ENCODE data around the gene GART. TPM values are rescaled to one million over a fixed set of nuclear protein-coding genes. Genes with fewer than 3 reads are reported as not detected.
"Not testable (repeated sequence)": the region's sequence is repeated elsewhere in the genome, so short reads cannot be mapped to it uniquely, and the experiment has no call there.

The GART gene
- polyA plus RNA-seq, 3 donors: 65.9 to 71.0 (median 70.9) TPM

DNA sequence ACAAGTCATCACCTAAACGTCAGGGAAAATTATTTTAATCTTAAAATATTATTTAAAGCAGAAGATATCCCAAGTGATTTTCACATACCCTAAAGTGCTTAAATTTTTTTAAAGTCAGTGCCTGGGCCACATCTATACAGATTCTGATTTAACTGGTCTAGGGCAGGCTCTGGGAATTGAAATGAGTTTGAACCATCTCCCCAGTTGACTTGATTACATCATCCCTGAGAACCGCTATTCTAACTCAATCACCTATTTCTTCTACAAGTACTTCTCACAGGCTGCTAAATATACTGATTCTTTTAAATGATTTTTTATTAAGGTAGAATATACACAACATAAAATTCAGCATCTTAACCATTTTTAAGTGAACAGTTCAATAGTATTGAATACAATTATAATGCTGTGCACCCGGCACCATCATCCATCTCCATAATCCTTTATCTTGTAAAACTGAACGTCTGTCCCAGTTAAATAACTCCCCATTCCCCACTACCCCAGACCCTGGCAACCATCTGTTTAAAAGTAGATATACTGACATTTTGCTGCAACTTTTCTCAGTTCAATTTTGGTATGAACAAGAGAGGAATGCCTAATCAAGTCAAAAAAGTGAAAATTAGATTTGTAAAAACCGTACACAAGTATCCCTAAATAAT, 19.5 kb downstream of the GART start:
- DNase-seq (ENCODE audit: low read depth in 3 of 3, low spot score in 2 of 3): no peak

DNA sequence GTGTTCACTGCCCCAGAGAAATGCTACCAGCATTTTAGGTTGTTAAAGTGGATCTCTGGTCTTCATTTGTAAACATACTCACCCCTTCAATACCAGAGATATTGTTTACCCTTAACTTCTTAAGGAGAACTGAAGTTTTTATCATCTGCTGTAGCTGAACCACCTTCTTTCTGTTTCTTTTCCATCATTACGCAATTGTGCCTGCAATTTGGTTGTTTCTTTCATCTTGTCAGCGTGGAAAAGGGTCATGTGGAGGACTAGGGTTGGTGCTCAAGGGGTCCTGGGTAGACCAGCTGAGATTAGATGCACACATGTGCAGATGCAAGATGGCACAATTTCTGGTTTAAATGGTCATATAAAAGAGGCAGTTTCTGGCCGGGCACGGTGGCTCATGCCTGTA, 23.0 kb downstream of the GART start:
- no peak for DNase-seq (ENCODE audit: low read depth in 3 of 3, low spot score in 2 of 3)

DNA sequence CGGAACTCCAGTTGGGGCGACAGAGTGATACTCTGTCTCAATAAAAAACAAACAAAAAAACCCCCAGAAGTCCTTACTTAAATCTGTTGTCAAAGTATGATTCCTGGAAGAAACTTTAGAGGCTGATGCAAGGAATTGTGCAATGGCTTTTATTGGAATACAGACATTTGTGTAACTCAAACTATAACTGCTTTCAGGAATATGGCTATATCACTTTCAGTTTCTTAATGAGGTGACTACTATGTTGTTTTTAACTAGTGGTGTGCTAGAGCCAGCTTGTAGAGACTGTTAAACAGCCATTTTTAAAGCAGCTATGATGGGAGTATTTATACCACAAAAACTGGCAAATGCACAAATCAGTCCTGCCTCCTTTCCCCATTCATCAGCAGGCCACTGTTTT, 27.7 kb downstream of the GART start:
- no peak for DNase-seq (ENCODE audit: low read depth in 3 of 3, low spot score in 2 of 3)

DNA sequence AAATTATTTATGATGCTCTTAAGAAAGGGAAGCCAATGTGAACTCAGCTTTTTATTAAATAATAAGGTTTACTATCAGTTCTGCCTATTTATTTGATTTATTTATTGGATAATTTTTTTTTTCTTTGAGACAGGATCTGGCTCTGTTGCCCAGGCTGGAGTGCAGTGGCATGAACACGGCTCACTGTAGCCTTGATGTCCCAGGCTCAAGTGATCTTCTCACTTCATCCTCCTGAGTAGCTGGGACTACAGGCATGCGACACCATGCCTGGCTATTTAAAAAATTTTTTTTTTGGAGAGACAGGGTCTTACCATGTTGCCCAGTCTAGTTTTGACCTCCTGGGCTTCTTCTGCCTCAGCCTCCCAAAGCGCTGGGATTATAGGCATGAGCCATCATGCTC, 29.4 kb downstream of the GART start:
- DNase-seq (ENCODE audit: low read depth in 3 of 3, low spot score in 2 of 3): no peak

DNA sequence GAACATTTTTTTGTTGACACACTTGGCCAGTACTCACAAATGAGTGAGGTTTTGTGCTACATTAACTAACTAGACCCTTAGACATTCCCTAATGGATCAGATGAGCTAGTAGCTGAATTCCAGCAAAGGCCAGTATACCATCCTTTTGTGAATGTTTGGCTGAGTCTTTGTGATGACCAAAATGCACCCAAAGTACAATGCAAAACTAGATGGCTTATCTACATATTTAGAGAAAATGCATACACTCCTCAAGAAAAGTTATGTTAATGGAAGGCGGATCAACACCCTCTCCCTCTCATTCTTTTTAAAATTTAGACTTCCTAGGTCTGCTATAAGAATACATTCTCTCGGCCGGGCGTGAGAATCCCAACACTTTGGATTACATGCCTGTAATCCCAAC, 30.3 kb downstream of the GART start:
- no peak for DNase-seq (ENCODE audit: low read depth in 3 of 3, low spot score in 2 of 3)

DNA sequence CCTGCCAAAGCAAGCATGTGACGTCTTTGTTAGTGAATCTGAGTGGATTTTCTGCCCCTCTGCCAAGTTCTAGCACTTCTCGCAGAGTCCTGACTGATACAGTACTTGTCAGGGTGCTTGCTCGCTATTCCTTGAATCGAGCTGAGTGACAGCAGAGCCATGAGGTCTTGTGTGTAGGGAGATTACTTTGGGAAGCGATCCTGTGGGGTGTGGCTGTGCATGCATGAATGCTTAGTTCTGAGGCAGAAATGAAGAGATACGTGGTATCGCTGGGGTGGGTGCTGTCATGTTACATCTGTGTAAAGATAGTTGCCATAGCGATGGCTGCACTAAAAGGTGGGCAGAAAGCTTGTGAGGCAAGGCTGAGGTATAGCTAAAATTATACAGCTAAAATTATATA, 31.1 kb downstream of the GART start:
- no peak for DNase-seq (ENCODE audit: low read depth in 3 of 3, low spot score in 2 of 3)

DNA sequence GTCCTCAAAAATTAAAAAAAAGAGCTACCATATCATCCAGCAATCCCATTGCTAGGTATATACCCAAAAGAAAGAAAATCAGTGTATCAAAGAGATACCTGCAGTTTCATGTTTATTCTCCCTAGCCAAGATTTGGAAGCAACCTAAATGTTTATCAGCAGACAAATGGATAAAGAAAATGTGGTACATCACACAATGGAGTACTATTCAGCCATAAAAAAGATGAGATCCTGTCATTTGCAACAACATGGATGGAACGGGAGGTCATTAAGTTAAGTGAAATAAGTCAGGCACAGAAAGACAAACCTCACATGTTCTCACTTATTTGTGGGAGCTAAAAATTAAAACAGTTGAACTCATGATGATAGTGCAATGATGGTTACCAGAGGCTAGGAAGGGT, 34.9 kb downstream of the GART start:
- DNase-seq (ENCODE audit: low read depth in 3 of 3, low spot score in 2 of 3): not testable (repeated sequence)

DNA sequence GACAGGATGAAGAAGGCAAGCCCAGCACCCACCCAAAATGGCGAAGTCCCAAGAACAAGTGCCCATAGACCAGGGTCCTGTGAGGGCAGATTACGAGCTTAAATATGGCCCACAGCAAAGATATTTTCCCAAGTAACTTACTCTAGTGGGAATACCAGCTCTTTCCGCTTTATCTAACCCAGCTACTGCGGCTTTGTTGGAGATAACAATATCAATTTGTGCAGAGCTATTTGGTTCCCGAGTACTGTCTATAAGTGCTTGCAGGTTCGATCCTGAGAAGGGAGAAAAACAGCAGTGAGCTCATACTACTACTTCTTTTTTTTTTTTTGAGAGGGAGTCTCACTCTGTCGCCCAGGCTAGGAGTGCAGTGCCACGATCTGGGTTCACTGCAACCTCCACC, 36.1 kb downstream of the GART start:
- no peak for DNase-seq (ENCODE audit: low read depth in 3 of 3, low spot score in 2 of 3)

DNA sequence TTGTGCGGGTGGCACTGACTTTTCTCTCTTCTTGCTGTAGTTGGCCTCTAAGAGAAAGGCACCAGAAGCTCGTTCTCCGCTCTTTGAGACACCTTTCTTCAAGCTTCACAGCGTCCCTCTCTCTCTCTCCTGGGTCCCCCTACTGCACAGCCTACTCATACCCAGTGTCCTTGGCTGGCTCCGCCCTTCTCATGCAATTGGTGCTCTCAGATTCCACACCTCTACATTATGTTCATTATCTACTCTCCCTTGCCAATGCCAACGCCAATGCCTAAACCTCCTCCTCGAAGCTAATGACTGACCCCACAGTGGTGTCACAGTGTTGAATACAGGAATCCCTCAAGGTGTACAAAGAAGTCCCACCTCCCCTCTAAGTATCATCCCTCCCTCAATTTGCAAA, 45.6 kb downstream of the GART start:
- DNase-seq (ENCODE audit: low read depth in 3 of 3, low spot score in 2 of 3): no peak

DNA sequence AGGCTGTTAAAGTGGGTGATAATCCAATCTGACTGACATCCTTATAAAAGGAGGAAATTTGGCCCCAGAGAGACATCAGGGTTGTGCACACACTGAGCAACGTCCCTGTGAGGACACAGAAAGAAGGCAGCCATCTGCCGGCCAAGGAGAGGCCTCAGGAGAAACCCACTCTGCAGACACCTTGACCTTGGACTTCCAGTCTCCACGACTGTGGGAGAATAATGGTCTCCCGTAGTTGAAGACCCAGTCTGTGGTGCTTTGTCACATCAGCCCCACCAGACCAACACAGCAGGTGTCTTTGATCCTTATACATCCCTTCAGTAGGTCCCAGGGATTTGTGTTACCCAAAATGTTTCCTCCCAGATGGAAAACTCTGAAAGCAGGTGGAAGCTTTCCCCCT, 46.2 kb downstream of the GART start:
- DNase-seq (ENCODE audit: low read depth in 3 of 3, low spot score in 2 of 3): no peak

DNA sequence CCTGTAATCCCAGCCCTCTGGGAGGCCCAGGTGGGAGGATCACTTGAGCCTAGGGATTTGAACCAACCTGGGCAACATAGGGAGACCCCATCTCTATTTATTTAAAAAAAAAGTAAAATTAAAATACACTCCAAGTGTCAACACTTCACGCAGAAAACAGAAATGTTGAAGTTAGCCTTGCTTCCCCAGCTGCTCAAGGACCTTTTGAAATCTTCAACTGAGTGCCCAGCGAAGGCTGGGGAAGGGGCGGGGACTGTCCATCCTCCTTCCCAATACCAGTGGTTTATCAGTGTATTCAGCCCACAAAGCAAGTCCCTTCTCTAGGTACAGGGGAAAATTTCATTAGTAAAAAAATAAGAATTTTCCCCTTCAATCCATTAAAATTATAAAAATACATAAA, 48.2 kb downstream of the GART start:
- no peak for DNase-seq (ENCODE audit: low read depth in 3 of 3, low spot score in 2 of 3)

DNA sequence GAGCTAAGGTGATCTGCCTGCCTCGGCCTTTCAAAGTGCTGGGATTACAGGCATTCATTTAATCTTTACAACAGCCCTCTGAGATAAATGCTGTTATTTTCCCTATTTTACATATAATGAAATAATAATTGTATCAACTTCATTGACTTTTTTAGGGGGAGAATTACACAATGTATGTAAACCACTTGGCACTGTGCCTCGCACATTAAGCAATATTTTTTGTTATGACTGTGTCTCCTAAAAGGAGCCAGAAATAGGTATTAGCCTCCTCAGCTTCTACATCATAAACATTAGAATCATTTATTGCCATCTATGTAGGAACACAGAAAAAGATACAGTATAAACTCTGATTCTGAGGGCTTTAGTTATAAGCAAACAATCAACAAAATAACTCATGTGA, 49.3 kb downstream of the GART start:
- DNase-seq (ENCODE audit: low read depth in 3 of 3, low spot score in 2 of 3): no peak

DNA sequence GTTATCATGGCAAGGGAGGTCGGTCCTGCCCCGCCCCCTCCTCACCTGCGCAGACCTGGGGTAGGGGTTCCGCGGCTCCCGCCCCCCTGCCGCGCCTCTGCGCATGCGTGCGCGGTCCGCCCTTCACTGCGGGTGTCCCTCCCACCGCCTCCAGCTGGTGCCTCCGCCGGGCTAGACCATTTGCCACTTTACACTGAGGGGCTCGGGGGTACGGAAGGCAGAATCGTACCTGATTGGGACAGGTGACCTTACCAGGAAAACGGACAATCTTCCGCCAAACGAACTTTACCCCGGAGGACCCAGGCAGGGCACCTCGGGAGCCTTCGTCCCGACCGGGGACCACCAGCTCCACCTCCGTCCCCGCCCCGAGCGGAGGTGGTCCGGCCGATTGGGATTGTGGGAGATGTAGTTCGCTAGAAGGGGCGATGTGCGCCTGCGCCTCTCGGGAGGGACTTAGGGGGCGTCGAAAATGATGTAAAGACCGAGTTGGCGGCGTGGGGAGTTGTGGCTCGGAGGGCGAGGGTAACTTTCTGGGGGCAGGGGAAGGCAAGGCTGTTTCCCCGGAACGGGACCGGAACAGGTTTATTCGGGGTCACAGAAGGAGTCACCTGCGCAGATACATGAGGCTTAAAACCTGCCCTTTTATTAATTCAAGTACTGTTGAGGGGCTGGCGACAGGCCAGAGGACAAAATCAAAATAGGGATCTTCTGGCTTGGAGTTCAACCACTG, 50.4 kb downstream of the GART start, which contains the start of gene DNAJC28:
DNAJC28 (minus strand) TSS at position 344 of the 730 bp plus-strand sequence. CDS start 2,323 bp downstream, outside the sequence.
- DNase-seq (ENCODE audit: low read depth in 3 of 3, low spot score in 2 of 3): peak; percentile 91 to 93 (median 92)

DNA sequence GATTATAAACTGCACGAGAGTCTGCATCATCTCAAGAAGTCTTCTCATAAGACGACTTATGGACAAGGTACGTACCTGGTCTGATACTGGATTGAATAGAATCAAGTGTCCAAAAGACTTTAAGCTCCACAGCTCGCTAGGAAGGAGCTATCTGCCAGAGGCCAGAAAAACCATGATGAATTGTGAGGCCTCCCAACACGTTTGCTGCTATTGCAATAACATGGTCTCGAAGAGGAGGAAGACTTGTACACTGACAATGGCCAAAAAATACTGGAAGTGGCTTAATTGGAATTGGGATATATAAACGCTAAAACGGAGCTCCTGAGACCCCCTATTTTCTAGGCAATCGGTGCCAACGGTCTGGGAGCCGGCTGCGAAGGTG, 50.9 kb downstream of the GART start:
- DNase-seq (ENCODE audit: low read depth in 3 of 3, low spot score in 2 of 3): peak in 2 of 3 donors; percentile 7 to 15

DNA sequence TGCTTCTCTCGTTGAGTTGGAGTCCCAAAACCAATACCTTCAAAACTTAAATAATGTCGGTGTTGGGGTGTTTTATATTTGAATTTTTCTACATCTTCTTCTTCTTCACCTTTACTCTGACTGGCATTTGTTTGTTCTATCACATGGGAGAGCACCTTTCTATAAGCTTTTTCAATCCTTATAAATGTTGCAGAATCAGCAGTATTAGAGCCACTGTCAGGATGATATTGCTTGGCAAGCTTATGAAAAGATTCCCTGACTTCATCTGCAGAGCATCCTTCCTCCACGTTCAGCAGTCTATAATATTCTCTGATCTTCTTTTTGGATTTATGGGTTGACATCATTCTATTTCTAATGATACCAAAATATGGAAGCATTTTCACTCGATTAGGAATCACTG, 53.0 kb downstream of the GART start:
- no peak for DNase-seq (ENCODE audit: low read depth in 3 of 3, low spot score in 2 of 3)

DNA sequence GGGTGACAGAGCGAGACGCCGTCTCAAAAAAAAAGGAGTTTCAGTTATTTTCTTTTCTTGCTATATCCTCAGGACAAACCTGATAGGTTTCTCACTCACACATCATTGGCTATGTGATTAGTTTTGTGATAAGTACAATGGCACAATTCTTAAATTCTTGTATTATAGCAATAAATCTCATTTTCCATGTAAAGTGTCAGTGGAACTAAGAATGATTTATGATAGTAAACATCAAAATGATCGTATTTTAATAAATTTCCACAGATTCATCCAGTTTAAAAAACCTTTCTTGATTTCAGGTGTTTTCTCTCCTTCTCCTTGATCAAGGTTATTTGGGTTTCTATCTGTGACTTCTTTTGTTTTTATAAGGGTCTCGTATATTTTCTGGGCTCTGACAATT, 53.9 kb downstream of the GART start:
- DNase-seq (ENCODE audit: low read depth in 3 of 3, low spot score in 2 of 3): no peak

DNA sequence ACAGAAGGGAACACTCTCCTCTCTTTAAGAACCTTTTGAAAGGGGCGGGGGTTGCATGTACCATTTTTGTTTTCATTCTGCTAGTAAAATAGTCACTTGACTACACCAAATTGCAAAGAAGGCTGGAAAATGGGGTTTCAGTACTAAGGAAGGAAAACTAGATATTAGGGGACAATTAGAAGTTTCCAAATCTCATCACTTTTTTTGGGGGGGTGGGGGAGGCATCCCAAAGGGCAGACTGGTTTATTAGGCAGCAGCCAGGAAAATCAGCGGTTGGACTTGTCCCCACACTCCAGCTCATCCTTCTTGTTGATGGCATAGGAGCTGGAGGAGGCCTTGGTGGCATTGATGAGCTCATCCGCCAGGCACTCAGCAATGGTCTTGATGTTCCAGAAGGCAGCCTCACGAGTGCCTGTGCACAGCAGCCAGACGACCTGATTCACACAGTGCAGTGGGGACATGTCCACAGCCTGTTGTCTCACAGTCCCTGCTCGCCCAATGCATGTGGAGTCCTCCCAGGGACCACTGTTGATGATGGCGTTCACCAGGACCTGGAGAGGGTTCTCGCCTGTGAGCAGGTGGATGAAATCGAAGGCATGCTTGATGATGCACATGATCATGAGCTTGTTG, 60.5 kb downstream of the GART start:
- DNase-seq (ENCODE audit: low read depth in 3 of 3, low spot score in 2 of 3): no peak

DNA sequence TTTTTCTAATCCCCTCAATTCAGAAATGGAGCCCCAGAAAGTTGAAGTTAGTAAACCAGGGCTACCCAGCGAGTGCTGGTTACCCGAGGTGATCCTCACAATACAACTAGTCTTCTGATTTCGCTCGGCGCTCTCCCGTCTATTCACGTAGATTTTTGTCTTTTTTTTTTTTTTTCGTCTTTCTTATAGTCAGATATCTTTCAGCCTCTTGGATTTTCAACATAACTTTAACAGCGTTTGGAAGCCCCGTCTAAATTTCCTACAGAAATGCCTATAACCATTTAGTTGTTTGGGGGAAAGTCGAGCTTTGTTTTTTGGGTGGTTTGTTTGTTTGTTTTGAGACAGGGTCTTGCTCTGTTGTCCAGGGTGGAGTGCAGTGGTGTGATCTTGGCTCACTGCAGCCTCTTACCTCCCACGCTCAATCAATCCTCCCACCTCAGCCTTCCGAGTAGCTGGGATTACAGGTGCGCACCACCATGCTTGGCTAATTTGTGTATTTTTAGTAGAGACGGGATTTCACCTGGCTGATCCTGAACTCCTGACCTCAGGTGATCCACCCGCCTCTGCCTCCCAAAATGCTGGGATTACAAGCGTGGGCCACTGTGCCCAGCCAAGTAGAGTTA, 61.3 kb downstream of the GART start:
- DNase-seq (ENCODE audit: low read depth in 3 of 3, low spot score in 2 of 3): no peak

DNA sequence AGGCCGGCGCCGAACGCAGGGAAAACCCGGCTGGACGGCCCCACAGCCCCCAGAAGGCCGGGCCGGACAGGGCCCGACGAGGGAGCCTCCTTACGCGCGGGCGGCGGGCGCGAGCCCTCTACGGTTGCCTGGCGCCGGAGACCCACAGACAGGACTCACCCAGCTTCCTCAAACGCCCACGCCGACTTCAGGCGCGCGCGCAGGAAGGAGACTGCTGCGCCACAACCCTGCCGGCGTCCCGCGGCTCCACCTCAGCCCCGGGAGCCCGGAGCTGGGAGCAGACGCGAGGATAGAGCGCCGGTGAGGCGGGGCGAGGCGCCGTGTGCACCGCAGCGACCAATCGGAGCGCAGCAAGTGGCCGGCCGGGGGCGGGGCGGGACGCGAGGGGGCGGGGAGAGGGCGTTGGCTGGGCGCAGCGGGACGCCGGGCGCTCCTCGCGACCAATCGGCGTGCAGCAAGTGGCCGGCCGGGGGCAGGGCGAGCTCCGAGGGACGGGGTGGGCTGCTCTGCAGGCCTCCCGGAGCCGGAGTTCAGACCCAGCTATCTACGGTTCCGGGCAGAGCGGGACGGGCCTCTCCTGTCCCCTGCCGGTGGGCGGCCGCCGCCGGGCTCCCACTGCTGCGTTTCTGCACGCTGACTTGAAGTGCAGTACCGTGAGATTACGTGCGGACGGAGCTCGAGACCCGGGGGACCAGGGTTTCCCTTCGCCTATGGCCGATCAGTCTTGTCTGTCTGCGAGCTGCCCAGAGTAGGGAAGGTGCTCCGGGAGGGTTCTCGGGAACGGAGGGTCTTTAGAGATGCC, 62.0 kb downstream of the GART start, which contains the start of gene TMEM50B:
TMEM50B (minus strand) TSS at position 296 of the 802 bp plus-strand sequence. CDS start 11,089 bp downstream, outside the sequence.
- DNase-seq (ENCODE audit: low read depth in 3 of 3, low spot score in 2 of 3): peak; percentile 80 to 90 (median 84)

DNA sequence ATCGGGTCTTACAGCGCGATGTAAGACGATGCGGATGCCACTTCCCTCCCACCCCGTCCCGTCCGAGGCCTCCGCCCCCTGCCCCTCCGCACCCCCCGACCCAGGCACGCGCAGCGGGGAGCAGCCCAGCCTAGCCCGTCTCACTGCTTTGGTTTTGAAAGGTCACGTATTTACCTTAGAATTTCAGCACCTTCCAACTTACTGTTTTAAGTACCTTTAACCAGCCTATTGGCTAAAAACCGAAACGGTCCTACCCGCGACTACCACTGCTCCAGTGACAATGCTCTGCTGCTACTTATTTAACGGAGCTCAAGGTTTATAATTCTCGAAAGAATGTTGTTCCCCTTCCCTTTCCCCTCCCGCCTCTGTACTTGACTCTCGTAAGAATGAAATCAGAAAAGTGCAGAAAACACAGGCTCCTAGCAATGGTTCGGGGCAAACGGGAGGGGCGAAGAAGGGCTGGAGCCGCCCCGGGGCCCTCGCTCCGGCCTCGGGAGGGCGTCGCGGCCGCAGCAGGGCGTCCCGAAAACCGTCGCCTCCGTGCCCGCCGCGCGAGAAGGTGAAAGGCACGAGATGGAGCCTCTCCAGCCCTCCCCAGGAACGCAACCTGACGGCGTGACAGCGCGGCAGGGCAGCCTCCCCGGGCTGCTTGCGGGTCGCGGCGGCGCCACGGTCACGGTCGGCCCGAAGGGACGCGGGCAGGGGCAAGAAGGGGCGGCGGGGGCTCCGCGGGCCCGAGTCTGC, 62.8 kb downstream of the GART start:
- DNase-seq (ENCODE audit: low read depth in 3 of 3, low spot score in 2 of 3): peak; percentile 18 to 21 (median 19)

Measured in right renal cortex interstitium (tissue), 3 donors.